ENCODE measurements around the gene USP22.
"Not testable (repeated sequence)": the region's sequence is repeated elsewhere in the genome, so short reads cannot be mapped to it uniquely, and the experiment has no call there.

Gene USP22

DNA sequence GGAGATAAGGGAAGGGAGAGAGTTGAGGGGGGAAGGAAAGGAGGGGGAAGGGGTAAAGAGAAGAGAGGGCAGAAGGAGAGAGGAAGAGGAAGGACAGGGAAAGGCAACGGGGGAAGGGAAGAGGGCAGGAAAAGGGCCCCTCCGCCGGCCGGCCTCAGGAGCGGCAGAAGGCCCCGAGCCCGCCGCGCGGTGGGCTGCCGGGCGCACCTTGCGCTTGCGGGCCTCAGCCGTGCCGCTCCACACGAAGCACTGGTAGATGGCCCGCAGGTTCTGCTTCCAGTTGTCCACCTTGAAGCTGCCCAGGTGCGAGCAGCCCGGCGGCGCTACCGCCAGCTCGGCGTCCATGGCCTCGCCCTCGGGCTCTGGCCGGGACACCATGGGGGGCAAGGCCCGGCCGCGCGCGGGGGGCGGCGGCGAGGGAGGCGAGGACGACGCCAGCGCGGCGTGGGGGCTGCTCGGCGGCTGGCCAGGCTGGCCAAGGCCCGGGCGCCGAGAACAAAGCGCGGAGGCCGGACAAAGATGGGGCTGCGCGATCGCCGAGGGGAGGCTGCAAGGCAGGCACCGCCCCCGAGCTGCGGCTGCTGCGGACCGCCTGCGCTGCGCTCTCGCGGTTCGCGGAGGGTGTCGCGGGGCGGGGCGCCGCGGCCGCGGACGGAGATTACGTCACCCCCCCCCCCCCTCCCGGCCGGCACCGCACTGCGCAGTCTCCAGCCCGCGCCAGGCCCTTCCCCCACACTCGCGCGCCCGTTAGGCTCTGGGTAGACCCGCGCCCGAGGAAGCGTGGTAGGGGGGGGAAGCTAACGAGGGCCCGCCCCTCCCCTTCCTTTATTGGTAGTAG, at the start of gene USP22:
Gene USP22, minus strand, starts transcription at position 554 of the 838 bp plus-strand sequence. Its CDS starts 176 bp downstream, at position 378.
- DNase-seq (ENCODE audit: low read depth) = no peak

DNA sequence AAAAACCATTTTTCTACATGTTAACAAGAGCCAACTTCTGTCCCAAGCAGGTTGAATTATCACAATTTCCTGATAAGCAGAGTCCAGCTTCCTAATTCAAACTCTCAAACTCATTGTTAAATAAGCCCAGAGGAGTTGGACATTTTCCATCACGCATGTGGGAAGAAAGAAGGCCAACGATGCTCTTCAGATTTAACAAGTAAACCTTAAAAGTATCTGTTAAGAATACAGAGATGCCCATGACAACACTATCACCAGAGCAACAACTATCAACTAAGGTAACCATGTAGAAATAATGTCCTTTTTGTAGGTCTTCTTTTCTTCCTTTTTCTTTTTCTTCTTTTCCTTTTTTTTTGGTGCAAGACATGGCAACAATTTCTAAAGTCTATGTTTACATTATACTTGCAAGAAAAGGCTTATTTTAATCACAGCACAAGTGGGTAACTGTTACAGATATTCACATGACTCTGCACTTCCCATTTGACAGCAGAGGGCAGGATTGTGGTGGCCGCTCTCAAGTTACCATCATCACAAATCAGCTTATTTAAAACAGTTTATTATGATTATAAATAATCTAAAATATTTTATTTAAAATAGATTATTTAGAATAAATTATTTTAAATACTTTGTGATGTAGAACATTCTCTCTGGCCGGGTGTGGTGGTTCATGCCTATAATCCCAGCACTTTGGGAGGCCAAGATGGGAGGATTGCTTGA, 48.2 kb upstream of the USP22 start:
- DNase-seq (ENCODE audit: low read depth) = no peak

DNA sequence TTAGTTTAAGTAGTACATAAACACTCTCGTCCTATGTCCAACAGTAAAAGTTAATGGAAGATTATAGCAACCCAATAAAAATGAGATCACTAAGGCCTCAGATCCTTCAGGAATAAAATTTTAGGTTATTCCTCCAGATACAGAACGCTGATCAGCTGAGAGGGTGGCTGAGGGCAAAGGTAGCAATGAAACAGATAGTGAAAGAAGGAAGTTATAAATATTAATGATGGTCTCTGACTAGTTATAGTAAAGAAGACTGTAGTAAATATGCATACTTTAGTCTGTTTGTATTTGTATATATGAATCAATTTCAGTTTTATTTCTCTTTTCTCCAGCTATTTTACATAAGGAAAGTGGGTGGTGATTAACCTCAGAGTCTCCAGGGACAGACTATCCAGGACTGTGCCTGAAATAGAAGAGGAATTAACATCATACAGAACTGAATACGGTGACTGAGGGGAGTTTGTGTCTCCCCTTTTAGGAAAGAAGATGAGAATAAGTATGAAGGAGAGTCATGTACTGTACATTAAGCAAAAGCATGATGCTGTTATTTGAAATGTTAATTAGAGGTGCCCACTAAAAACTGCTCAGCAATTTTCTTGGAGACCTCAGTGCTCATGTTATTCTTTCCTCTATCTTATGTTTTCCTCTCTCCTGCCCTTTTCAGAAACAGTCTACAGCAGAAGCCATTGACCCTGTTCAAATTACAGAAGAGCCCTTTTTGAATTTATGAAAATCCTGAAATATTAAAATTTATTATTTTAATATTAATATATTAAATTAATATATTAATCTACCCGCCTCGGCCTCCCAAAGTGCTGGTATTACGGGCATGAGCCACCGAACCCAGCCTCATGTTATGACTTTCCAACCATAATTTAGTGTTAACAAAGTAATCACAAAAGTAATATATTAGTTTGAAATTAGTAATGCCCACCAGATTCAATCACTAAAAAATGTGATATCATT, 47.4 kb upstream of the USP22 start:
- DNase-seq (ENCODE audit: low read depth) = no peak

DNA sequence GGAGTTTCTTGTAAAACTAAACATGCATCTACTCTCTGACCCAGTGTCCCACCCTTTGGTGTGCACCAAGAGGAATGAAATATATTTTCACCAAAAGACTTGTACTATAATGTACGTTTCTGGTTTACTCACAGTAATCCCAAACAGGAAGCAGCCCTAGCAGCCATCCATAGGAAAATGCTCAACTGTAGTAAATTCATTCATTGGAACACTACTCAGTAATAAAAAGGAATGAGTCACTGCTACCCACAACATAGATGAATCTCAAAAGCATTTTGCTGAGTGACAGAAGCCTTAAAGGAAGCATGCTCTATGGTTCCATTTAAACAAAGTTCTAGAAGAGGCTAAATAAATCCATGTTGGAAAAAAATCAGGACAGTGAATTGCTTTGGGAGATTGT, 46.3 kb upstream of the USP22 start:
- DNase-seq (ENCODE audit: low read depth) = no peak

DNA sequence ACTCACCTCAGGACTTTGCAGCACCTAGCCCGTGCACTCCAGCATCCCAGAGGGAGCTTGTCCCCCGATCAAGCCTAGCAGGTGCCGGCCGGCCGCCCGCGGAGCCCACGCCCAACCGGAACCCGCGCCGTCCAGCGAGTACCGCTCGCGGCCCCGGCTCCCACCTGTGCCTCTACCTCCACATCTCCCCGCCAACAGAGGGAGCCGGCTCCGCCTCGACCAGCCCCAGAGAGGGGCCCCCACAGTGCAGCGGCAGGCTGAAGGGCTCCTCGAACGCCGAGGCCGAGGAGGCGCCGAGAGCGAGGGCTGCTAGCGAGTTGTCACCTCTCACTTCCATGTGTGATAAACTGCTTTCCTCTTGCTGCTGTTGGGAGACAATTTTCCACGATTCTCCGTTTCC, 42.9 kb upstream of the USP22 start:
- no peak for DNase-seq (ENCODE audit: low read depth)

DNA sequence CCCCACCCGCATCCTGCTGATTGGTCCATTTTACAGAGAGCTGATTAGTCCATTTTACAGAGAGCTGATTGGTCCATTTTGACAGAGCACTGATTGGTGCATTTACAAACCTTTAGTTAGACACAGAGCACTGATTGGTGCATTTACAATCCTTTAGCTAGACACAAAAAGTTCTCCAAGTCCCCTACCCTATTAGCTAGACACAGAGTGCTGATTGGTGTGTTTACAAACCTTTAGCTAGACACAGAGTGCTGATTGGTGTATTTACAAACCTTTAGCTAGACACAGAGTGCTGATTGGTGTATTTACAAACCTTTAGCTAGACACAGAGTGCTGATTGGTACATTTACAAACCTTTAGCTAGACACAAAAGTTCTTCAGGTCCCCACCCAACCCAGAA, 42.5 kb upstream of the USP22 start:
- not testable (repeated sequence) for DNase-seq (ENCODE audit: low read depth)

DNA sequence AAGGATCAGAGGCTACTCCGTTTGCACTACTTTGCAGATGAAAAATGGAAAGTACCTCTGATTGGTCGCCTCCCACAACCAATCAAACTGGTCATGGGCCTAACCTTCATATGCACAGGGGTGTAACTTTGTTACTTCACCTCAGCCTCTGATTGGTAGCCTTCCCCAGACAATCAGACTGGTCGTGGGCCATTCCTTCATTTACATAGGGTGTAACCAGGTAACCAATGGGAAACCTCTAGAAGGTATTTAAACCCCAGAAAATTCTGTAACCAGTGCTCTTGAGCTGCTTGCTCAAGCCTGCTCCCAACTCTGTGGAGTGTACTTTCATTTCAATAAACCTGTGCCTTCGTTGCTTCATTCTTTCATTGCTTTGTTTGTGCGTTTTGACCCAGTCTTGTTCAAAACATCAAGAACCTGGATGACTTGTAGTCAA, 39.2 kb upstream of the USP22 start:
- no peak for DNase-seq (ENCODE audit: low read depth)

DNA sequence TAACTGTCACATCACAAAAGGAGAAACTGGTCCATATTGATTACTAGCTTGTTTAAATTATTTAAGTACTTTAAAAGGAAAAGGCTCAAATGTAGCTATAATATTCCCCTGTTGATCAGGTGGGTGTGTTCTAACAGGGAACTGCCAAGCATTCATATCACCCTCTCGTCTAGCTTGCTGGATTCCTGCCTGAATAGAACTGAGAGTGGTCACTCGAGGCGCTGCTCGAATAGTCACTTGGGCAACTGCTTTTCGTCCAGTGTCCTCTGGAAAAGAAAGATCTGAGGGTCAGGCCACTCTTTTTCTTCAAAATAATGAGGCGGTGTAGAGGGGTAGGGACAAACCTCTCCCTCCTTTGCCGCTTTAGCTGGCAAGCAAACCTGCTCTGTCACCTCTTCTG, 36.4 kb upstream of the USP22 start:
- DNase-seq (ENCODE audit: low read depth) = no peak

DNA sequence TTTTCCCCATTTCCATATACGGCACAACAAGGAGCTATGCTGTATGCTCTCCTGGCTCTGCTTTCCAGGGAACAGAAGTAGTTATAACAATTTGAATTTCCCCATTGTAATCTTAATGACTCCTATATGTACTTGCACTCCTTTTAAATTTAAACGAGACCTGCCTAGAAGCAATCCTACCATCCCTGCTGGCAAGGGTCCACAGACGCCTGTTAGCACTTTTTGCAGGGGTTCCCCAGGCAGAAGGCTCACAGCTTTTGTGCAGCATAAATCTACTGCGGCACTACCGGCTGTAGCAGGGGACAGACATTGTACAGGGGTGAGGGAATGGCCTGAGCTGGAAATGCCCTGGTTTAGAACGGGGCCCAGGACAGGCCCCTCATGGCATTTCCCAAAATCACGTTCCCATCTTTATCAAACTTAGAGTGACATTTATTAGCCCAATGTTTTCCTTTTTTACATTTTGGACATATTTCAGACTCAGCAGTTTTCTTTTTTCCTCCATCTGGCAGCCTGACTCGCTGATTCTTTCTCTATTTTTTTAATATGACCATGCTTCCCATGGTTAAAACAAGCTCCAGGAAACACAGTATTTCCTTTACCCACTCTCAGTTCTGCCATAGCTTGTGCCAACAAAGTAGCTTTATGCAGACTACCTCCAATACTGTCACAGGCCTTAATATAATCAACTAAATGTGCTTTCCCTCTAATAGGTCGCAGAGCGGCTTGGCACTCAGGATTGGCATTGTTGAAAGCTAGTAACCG, 35.4 kb upstream of the USP22 start:
- DNase-seq (ENCODE audit: low read depth) = no peak

DNA sequence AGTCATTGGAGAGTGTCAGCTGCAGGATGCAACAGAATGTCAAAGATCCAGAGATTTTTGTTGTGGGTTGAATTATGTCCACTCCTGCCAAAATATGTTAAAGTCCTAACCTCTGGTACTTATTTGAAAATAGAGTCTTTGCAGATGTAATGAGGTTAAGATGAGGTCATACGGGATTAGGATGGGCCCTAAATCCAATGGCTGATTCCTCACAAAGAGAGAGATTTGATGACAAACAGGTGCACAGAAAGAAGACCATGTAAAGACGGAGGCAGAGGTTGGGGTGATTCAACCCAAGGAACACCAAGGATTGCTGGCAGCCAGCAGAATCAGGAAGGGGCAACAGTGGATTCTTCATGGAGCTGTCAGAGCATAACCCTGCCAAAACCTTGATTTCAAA, 34.5 kb upstream of the USP22 start:
- DNase-seq (ENCODE audit: low read depth) = no peak

DNA sequence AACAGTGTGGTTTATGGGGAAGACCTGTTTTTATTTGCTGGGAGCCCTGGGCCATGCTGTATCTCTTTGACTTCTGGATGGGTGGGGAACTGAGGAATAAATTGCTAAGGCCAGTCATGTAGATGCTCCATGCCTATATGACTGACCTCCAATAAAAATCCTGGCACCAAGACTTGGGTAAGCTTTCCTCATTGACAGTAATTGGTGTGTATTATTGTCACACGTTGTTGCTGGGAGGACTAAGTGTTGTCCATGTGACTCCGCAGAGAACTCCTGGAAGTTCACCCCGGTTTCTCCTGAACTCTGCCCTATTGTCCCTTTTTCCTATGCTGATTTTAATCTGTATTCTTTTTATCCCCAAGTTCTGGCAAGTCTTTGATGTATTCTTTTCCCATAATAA, 33.4 kb upstream of the USP22 start:
- no peak for DNase-seq (ENCODE audit: low read depth)

DNA sequence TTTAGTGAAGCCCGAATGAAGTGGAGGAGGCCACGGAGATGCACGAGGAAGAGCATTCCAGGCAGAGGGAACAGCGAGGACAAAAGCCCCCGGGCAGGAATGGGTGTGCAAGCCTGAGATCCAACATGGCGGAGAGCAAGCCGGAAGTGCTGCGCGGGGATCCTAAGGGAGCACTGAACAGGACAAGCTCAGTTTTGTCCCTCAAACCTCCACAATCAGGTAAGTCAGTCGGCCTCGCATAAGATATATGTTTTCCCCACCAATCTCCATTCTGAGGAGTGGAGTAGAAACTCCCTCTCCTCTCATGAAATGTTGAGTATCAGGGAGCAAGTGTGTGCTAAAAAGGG, 32.9 kb upstream of the USP22 start:
- no peak for DNase-seq (ENCODE audit: low read depth)

DNA sequence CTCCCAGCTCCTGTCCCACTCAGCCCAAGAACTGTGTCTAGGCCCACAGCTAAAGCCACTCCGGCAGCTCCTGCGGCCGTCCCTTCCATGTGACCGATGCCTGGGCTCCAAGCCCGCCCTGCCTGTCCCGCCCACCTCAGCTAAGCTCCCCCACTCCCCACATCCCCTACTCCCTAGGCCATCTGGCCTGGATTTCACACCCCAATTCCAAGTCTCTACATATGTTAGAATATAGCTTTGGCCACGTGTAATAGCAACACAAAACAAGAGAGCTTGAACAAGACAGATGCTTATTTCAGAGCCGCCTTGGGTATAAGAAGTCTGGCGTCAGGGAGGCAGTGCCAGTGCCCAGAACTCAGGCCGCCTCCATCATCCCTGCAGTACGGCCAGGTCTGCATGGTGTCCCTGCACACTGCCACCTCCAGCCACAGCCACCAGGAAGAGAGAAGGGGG, 30.0 kb upstream of the USP22 start:
- no peak for DNase-seq (ENCODE audit: low read depth)

DNA sequence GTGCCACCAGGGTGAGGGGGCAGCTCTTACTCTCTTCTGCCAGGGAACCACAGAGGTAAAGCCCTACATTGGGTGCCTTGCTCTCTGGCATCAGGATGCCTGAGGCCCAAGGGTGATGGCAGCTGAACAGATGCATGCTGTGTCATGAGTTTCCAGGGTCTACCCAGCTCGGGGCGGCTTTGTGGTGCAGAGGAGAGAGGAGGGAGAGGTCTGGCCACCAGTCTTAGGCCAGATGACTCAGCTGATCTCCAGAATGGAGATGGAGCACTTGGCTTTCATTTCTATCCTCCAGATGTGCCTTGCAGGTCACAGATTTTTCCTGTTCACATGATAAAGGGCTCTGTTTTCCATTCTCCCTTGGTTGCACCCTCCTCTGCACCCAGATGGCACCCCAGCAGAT, 23.6 kb upstream of the USP22 start:
- no peak for DNase-seq (ENCODE audit: low read depth)

DNA sequence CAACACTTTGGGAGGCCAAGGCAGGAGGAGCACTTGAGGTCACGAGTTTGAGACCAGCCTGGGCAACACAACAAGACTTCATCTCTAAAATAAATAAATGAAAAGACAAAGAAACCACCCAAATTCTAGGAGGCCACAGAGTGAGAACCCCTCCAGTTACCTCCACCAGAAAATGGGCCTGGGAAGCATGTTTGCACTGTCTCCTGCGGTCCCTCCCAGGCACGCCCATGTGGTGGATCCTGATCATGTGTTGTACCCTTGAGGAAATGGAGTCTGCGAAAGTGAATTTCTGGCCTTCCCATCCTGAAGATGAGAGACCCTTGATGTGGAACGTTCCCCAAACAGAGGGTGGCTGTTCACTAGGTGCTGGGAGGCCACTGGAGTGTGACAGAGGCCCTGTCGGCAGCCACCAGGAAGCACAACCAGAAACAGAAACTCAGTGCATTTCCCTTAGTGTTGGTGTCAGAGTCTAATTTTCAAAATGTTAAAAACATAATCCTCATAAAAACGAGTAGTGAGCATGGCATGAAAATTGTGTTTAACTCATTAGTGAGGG, 19.2 kb upstream of the USP22 start:
- DNase-seq (ENCODE audit: low read depth) = no peak

DNA sequence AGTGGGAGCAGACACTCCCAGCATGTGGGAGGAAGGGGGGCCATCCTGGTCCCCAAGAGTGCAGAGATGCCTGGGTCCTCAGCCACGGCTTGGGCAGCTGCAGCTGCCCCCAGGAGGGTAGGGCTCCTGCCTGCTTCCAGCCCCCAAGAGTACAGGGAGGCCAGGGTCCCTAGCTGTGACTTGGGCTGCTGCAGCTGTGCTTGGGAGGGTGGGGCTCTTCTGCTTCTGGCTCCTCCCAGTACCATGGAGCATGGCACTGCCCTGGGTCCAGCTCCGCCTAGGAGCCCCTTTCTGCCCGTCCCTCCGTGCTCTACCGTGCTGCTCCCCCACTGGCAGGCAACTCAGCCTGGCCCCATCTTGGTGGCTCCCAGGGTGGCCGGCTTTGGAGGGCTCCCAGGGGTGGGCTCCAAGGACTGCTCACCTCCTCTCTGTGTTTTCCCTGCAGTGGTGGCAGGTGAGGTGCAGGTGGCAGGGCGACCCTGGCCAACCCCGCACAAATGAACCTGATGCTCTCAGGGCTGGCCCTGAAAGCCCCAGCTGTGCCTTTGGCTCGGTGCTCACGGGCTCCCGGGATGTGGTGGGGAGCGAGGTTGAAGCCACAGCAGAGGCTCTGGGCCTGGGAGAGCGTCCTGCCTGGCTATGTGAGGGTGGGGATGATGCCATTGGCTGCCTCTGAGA, 18.5 kb upstream of the USP22 start:
- DNase-seq (ENCODE audit: low read depth) = no peak

DNA sequence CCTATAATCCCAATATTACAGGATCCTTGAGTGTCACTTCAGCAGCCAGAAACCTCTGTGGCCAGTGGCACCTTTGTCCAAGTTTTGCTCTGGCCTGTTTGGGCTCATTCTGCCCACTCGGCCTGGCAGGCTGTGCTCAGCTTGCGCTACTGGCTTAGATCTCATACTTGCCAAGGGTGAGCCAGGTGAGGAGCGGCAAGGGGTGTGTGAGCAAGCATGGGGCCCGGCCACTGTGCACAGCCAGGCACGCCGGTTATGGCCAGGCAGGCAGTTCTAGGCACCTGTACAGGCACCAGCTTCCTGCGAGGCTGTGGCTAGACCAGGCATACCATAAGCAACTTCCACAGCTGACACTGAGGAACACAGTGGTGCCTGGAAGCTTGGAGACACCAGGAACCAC, 16.9 kb upstream of the USP22 start:
- DNase-seq (ENCODE audit: low read depth) = no peak

DNA sequence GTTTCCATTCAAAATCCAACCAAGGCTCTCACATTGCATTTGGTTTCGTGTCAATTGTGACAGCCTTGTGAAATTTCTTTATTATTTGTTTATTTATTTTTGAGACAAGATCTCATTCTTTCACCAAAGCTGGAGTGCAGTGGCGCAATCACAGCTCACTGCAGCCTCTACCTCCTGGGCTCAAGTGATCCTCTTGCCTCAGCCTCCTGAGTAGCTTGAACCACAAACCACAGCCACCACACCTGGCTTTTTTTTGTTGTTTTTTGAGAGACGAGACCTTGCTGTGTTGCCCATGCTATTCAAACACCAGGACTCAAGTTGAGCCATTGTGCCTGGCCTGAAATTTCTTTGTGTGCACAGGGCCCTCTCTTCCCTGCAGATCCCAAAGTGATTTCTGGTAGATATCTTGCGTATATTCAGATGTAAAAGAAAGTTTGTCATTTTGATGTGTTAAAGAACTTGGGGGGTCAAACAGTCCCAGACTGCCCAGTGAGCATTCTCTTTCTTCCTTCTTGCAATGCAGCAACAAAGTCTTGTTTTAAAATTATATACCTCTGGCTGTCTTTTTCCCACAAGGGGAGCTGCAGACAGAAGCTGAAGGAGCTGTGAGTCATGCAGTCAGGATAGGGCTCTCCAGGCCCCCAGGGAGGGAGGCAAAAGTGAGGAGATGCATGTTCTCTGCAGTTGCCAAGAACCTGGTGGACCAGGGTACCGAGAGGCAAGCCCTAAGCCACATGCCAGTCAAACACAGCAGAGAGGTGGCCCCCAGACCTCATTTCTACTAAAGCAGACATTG, 15.5 kb upstream of the USP22 start:
- no peak for DNase-seq (ENCODE audit: low read depth)

DNA sequence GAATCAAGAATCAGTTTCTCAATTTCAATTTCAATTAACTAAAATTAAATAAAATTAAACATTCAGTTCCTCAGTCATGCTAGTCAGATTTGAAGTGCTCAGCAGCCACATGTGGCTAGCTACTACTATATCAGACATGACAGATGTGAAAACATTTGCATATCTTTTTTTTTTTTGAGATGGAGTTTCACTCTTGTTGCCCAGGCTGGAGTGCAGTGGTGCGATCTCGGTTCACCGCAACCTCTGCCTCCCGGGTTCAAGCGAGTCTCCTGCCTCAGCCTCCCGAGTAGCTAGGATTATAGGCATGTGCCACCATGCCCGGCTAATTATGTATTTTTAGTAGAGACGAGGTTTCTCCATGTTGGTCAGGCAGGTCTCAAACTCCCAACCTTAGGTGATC, 10.2 kb upstream of the USP22 start:
- not testable (repeated sequence) for DNase-seq (ENCODE audit: low read depth)

DNA sequence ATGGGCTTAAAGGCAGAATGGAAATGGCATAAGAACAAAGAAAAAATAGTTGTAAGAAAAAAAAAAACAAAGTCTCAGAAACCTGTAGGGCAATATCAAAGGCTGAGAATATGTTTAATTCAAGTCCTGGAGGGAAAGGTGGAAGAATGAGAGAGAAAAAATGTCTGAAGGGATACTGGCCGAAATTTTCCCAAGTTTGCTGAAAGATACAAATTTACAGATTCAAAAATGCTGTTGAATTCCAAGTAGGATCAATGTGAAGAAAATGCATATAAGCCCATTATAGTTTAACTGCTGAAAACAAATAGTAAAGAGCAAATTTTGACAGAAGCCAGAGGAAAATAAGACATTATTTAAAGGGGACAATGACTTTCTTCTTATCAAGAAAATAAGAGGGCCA, 6.6 kb upstream of the USP22 start:
- DNase-seq (ENCODE audit: low read depth) = no peak

Data from CMK (cell line).